OCI-LY3 (cell line): ENCODE measurements around the gene TRPT1.
A peak's percentile ranks its signal among the peaks of the same experiment; 100 is the strongest.

Experiments
- H2AFZ ChIP-seq: fragments of 200-600, 300-600 bp; shearing (Covaris generic); 2 replicates; pipeline ENCODE4 v1.6.0; 2014; ENCODE audit warnings: antibody characterized with exemption, low read depth, low read length
- H3K27ac ChIP-seq: fragments of 200-600, 300-600 bp; sonication (generic); 2 replicates; pipeline ENCODE4 v1.5.1; 2014; ENCODE audit warnings: mild to moderate bottlenecking, low read length, moderate library complexity, mixed read lengths
- H3K27me3 ChIP-seq: fragments of 200-600, 300-600 bp; sonication (generic); 2 replicates; pipeline ENCODE4 v1.6.1; 2014; ENCODE audit warnings: low read depth, low read length, mixed read lengths
- H3K36me3 ChIP-seq: fragments of 200-600, 300-600 bp; sonication (generic); replicated peaks from 2 replicates; pipeline ENCODE3; 2014; ENCODE audit warnings: low read depth, low read length, mixed read lengths
- H3K4me1 ChIP-seq: fragments of 300-600, 200-600 bp; sonication (generic); 2 replicates; pipeline ENCODE4 v1.6.1; 2014; ENCODE audit warnings: low read length, mixed read lengths
- H3K4me2 ChIP-seq: fragments of 200-600, 300-600 bp; sonication (generic); 2 replicates; pipeline ENCODE4 v1.6.1; 2014; ENCODE audit warnings: low read length, mixed read lengths
- H3K4me3 ChIP-seq: fragments of 300-600, 200-600 bp; sonication (generic); 2 replicates; pipeline ENCODE4 v1.5.1; 2014; ENCODE audit warnings: antibody characterized with exemption, mild to moderate bottlenecking, low read length, moderate library complexity
- H3K79me2 ChIP-seq: fragments of 300-600, 200-600 bp; shearing (Covaris generic); 2 replicates; pipeline ENCODE4 v1.6.1; 2014; ENCODE audit warnings: mild to moderate bottlenecking, low read length, mixed read lengths
- H3K9ac ChIP-seq: fragments of 300-600, 200-600 bp; shearing (Covaris generic); 2 replicates; pipeline ENCODE4 v1.6.0; 2014; ENCODE audit warnings: mild to moderate bottlenecking, low read length, moderate library complexity
- H3K9me3 ChIP-seq: fragments of 200-600, 300-600 bp; shearing (Covaris generic); 2 replicates; pipeline ENCODE4 v1.6.1; 2014; ENCODE audit warnings: low read length, mixed read lengths; ENCODE audit not compliant: insufficient read depth
- H4K20me1 ChIP-seq: fragments of 200-600, 300-600 bp; sonication (generic); 2 replicates; pipeline ENCODE4 v1.6.1; 2016; ENCODE audit warnings: low read length, mixed read lengths; ENCODE audit not compliant: insufficient read depth
- CTCF ChIP-seq: fragments of 200-600, 300-600 bp; sonication (generic); IDR thresholded peaks from 2 replicates; pipeline ENCODE4 v1.5.1; 2014; ENCODE audit warnings: antibody characterized with exemption, low read length, low read depth
- EZH2phosphoT487 ChIP-seq: fragments of 200-600 bp; shearing (Covaris generic); IDR thresholded peaks from 2 replicates; pipeline ENCODE4 v1.6.1; 2018; ENCODE audit warnings: antibody characterized with exemption, mixed run types, low read depth

The TRPT1 gene

GRCh38 chr11:64186492-64187165 is 39.4 kb downstream of the TRPT1 start:
- H3K4me1 ChIP-seq: peaks cover 6% of the 10 kb centered on the region
- H3K27me3 ChIP-seq: no peaks in the 10 kb centered on the region
- no peak overlapping the region for H3K9ac ChIP-seq
- H3K79me2 ChIP-seq: peaks cover 23% of the 10 kb centered on the region
- H3K4me3 ChIP-seq: no peak overlapping the region
- peaks cover 20% of the 10 kb centered on the region for H3K36me3 ChIP-seq
- H3K9me3 ChIP-seq: no peaks in the 10 kb centered on the region
- peaks cover 8% of the 10 kb centered on the region for H4K20me1 ChIP-seq
- no peak overlapping the region for H2AFZ ChIP-seq
- no peak overlapping the region for H3K4me2 ChIP-seq
- TF ChIP-seq EZH2phosphoT487: no peak
- no peak for TF ChIP-seq CTCF
- no peak overlapping the region for H3K27ac ChIP-seq

GRCh38 chr11:64185693-64186491 is 40.1 kb downstream of the TRPT1 start, which contains the start of gene STIP1:
TSS of gene STIP1 (plus strand) at chr11:64186171. CDS start at chr11:64186262, 91 bp downstream.
- Histone ChIP-seq H3K4me2 (peak within 1 kb of the TSS; percentile 90), H4K20me1 (peaks cover 8% of the 10 kb centered on the region), H3K9ac (peak within 1 kb of the TSS; percentile 73), H3K36me3 (peaks cover 20% of the 10 kb centered on the region), H3K27me3 (no peaks in the 10 kb centered on the region), H2AFZ (peak within 1 kb of the TSS; percentile 11; the same call in 1 of the 2 replicates), H3K9me3 (no peaks in the 10 kb centered on the region), H3K4me3 (peak within 1 kb of the TSS; percentile 84), H3K27ac (peak within 1 kb of the TSS; percentile 48), H3K4me1 (peaks cover 12% of the 10 kb centered on the region), H3K79me2 (peaks cover 23% of the 10 kb centered on the region)
- no peak; the same call in 1 of the 2 replicates for TF ChIP-seq CTCF
- no peak for TF ChIP-seq EZH2phosphoT487

- peaks cover 8% of the 10 kb centered on the region for H4K20me1 ChIP-seq
- TF ChIP-seq EZH2phosphoT487 (no peak), CTCF (no peak)
- no peaks in the 10 kb centered on the region for H3K27me3 ChIP-seq
- H3K4me1 ChIP-seq: peaks cover 12% of the 10 kb centered on the region
- H3K9me3 ChIP-seq: no peaks in the 10 kb centered on the region
- peak overlapping the region; percentile 73 for H3K9ac ChIP-seq
- H3K4me2 ChIP-seq: peak overlapping the region; percentile 90
- peaks cover 16% of the 10 kb centered on the region for H3K36me3 ChIP-seq
- peak overlapping the region; percentile 11; the same call in 1 of the 2 replicates for H2AFZ ChIP-seq
- peak overlapping the region; percentile 84 for H3K4me3 ChIP-seq
- peaks cover 23% of the 10 kb centered on the region for H3K79me2 ChIP-seq
- H3K27ac ChIP-seq: peak overlapping the region; percentile 48
Observed at GRCh38 chr11:64185175-64185692, 40.8 kb downstream of the TRPT1 start.

GRCh38 chr11:64183890-64184289 is 42.1 kb downstream of the TRPT1 start:
- Histone ChIP-seq H3K79me2 (peaks cover 23% of the 10 kb centered on the region), H3K27ac (no peak overlapping the region), H4K20me1 (peaks cover 3% of the 10 kb centered on the region; the same call in 1 of the 2 replicates), H3K9me3 (0 out of 2 replicates have a peak, but pooled peaks cover 1% of the 10 kb centered on the region), H3K4me1 (peaks cover 12% of the 10 kb centered on the region), H2AFZ (no peak overlapping the region), H3K36me3 (peaks cover 20% of the 10 kb centered on the region), H3K4me3 (no peak overlapping the region), H3K9ac (no peak overlapping the region), H3K4me2 (peak overlapping the region; percentile 90), H3K27me3 (no peaks in the 10 kb centered on the region)
- TF ChIP-seq CTCF (no peak), EZH2phosphoT487 (no peak)
